Fibroblast of skin of left quadriceps (primary cell): ENCODE measurements around the gene TCHH.
"Not testable (repeated sequence)": the region's sequence is repeated elsewhere in the genome, so short reads cannot be mapped to it uniquely, and the experiment has no call there.

Experiments
- DNase-seq, 2 experiments: peaks; one replicate each; pipeline ENCODE4 v3.0.0-alpha.2; 2013; ENCODE audit warnings: low read depth in 2 of 2

The TCHH gene, protein sequence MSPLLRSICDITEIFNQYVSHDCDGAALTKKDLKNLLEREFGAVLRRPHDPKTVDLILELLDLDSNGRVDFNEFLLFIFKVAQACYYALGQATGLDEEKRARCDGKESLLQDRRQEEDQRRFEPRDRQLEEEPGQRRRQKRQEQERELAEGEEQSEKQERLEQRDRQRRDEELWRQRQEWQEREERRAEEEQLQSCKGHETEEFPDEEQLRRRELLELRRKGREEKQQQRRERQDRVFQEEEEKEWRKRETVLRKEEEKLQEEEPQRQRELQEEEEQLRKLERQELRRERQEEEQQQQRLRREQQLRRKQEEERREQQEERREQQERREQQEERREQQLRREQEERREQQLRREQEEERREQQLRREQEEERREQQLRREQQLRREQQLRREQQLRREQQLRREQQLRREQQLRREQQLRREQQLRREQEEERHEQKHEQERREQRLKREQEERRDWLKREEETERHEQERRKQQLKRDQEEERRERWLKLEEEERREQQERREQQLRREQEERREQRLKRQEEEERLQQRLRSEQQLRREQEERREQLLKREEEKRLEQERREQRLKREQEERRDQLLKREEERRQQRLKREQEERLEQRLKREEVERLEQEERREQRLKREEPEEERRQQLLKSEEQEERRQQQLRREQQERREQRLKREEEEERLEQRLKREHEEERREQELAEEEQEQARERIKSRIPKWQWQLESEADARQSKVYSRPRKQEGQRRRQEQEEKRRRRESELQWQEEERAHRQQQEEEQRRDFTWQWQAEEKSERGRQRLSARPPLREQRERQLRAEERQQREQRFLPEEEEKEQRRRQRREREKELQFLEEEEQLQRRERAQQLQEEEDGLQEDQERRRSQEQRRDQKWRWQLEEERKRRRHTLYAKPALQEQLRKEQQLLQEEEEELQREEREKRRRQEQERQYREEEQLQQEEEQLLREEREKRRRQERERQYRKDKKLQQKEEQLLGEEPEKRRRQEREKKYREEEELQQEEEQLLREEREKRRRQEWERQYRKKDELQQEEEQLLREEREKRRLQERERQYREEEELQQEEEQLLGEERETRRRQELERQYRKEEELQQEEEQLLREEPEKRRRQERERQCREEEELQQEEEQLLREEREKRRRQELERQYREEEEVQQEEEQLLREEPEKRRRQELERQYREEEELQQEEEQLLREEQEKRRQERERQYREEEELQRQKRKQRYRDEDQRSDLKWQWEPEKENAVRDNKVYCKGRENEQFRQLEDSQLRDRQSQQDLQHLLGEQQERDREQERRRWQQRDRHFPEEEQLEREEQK (N-terminal part only)

DNA sequence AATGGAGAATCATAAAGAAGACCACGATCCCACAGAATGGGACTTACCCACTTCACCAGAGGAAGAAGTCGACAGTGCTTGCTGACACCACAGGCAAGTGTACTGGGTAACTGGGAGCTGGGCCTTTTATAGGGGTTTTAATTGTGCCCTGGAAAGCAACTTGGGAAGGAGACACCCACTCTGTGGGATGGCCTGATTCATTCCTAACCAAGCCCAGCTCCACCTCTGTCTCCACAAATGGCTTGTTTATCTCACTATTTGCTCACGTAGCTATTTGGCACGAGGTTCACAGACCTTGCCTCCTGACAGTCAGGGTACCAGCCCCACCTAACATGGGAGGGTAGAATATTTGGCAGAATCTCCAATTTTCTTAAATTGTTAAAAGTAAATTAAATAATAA is at the start of gene TCHH:
Gene TCHH, minus strand, starts transcription at position 101 of the 400 bp plus-strand sequence. CDS start 1,364 bp downstream, outside the sequence.
- DNase-seq = no peak

GRCh38 chr1:152164517-152165136 is 49.4 kb upstream of the TCHH start:
- DNase-seq = no peak

- peak; percentile 41 for DNase-seq
Observed at GRCh38 chr1:152162792-152163463, 47.7 kb upstream of the TCHH start.

DNA sequence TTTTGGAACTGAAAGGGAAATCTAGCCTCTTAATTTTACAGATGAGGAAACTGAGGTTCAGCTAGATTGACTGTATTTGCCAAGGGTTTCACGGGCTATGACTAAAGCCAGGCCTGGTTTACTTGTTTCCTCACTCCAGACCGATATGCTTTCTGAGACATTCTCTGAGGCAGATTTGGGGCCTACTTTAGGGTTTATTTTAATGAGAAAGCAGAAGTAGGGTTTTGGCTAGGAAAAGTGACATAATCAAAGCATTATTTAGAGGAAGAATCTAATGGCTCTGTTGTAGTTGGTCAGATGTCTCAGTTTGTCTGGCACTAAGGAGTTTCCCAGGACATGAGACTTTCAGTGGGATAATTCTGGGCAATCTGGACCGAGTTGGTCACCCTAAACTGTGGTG is 45.3 kb upstream of the TCHH start:
- no peak for DNase-seq

- no peak for DNase-seq
Observed at GRCh38 chr1:152159144-152159543, 43.9 kb upstream of the TCHH start, which contains the start of gene RPTN. RPTN (minus strand) TSS chr1:152159228; CDS start chr1:152157889, 1,339 bp downstream.

DNA sequence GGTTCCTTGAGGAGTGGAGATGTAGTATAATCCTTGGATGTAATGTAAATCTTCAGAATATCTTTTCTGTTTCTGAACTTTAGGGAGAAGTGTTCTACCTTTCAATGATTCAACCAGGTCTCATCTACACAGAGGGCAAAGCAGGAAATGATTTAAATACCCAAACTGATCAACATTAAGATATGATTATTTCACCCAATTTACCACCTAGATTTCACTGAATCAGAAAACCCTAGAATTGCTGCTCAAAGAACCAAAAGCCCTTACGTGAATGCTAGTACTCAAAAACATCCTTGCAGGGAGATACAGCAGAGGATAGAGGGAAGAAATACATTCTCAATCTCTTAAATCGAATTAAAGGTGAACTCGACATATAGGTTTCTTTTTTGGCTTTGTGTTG is 38.8 kb upstream of the TCHH start:
- DNase-seq = no peak

DNA sequence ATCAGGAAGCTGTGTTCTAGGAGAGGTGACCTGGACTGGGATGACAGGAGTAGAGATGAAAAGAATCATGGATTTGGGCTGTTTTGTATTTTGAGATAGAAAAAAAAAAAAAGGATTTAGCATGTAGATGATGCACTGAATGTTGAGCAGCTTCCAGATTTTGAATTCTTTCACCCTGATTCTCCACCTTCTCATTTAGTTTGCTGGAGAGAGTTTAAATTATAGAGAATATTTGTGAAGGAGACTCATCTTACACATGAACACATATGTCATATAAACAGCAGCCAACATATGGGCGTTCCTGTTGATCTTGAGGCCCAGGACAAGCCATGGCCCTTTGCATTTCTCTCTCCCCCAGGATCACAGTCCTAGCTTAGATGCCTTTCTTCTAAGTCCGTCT is 36.4 kb upstream of the TCHH start:
- no peak for DNase-seq

GRCh38 chr1:152148981-152149380 is 33.7 kb upstream of the TCHH start:
- no peak for DNase-seq

GRCh38 chr1:152148051-152148450 is 32.8 kb upstream of the TCHH start:
- no peak for DNase-seq

DNA sequence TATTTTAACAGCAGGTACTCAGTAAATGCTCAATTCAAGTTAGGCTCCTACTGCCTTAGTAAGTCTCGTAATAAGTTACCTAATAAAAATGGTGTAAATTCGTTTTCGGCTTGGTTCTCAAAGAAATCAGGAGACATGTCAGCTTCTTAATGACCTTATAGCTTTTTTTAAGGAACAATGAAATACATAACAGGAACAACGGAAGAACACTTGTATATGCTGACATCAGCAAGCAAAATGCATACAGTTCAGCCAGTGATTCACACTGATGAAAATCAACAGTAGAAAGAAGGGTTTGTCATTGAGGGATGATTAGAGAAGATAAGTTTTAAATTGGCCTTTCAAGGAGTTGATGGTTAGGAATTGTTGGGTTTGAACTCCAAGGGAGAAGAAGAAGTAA is 30.5 kb upstream of the TCHH start:
- no peak for DNase-seq

DNA sequence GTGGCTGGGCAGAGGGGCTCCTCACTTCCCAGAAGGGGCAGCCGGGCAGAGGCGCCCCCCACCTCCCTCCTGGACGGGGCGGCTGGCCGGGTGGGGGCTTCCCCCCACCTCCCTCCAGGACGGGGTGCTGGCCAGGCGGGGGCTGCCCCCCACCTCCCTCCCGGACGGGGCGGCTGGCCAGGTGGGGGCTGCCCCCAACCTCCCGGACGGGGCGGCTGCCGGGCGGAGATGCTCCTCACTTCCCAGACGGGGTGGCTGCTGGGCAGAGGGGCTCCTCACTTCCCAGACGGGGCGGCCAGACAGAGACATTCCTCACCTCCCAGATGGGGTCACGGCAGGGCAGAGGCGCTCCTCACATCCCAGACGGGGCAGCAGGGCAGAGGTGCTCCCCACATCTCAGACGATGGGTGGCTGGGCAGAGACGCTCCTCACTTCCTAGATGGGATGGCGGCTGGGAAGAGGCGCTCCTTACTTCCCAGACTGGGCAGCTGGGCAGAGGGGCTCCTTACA is 29.5 kb upstream of the TCHH start:
- not testable (repeated sequence) for DNase-seq

DNA sequence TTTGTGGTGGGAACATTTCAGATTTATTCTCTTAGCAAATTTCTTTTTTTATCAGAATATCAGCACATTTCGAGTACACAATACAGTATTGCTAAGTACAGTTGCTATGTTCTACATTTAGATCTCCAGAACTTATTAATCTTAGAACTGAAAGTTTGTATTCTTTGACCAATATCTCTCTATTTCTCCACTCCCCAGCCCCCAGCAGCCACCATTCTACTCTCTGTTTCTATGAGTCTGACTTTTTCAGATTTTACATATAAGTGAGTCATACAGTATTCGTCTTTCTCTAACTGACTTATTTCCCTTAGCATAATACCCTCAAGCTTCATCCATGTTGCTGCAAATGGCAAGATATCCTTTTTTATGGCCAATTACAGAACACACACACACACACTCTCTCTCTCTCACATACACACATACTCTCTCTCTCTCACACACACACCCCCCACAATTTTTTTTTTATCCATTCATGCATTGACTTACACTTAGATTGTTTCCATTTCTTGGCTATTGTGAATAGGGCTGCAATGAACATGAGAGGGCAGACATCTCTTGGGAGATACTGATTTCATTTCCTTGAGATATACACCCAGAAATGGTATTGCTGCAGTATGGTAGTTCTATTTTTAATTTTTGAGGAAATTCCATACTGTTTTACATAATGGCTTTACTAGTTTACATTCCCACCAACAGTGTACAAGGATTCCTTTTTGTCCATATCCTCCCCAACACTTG is 28.1 kb upstream of the TCHH start:
- DNase-seq = no peak

DNA sequence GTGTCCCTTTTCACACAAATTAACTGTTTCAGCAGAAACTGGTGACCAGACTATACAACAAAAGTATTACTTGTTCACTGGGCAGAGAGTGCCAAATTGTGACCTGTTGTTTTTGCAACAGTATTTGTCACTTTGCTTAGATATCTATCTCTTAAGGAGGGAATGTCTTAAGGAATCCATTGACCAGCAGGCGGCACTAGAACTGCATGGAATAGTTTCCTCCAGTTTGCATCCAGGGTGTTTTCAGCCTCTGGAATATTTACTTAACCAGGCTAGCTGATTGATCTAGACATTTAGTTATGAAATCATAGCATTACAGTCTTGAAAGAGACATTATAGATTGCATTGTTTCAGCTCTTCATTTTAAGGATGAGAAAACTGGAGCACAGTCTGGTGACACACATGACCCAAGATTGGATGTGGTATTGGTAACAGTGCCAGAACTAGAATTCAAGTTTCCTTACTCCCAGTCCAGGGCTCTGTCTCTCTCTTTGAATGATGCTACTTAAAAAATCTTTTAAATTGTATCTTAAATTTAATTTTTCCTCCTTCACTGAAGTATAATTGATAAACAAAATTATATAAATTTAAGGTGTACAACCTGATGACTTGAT is 26.8 kb upstream of the TCHH start:
- peak; percentile 26 to 35 for DNase-seq

GRCh38 chr1:152137215-152137614 is 22.0 kb upstream of the TCHH start:
- no peak for DNase-seq

GRCh38 chr1:152130186-152130585 is 14.9 kb upstream of the TCHH start:
- no peak for DNase-seq

GRCh38 chr1:152127673-152128072 is 12.4 kb upstream of the TCHH start:
- no peak for DNase-seq

GRCh38 chr1:152125834-152126443 is 10.7 kb upstream of the TCHH start:
- no peak for DNase-seq

DNA sequence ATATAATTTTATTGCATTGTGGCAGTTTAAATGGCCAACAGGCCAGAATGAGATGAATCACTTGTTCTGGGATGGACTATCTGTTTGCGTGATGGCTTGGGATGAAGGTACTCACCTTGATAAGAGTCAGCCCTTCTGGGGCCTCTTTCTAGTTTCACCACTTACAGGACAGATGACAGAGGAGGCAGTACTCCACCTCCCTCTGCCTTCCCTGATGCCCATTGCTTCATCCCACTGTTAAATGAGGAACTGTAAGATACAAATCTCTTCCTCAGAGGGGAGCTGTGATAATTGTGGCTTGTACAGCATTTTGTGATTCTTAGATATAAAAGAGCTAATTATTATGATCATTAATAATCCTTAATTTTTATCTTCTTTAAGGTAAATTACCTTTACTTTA is 3.7 kb upstream of the TCHH start:
- no peak for DNase-seq

DNA sequence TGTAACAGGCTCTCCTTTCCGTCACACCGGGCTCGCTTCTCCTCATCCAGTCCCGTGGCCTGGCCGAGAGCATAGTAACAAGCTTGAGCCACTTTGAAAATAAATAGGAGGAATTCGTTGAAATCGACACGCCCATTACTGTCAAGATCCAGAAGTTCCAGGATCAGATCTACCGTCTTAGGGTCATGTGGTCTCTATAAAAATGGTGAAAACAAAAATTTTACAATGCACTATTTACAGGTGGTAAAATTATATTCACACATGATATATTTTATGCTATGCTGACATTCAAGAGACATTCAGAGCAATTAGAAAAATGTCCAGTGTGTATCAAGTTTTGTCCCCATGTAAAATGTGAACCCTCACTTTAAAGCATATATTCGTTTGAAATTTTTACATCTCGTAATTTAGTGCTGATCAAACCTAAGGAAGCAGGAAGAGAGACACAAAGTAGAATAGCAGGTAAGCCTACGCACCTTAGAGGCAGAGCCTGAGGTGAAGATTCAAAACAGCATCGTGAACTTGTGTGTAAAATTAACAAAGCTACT is 2.3 kb downstream of the TCHH start:
- DNase-seq = no peak
